Endothelial cell of umbilical vein (primary cell): ENCODE data around the gene C12orf60.

ENCODE experiments used
- EZH2 ChIP-seq: IDR thresholded peaks from 2 replicates; pipeline ENCODE4 v1.6.1; 2012; ENCODE audit warnings: borderline replicate concordance, low read depth, mild to moderate bottlenecking, moderate library complexity, low read length, inconsistent platforms; ENCODE audit not compliant: severe bottlenecking
- MAX ChIP-seq: IDR thresholded peaks from 2 replicates; pipeline ENCODE4 v1.6.1; 2011; ENCODE audit not compliant: insufficient read depth, insufficient read length
- POLR2A ChIP-seq: IDR thresholded peaks from 2 replicates; pipeline ENCODE4 v1.6.1; 2012; ENCODE audit warnings: low read depth, mild to moderate bottlenecking, control low read depth, low read length
- TF ChIP-seq, protein P1 (sequence below), 2 donors: IDR thresholded peaks; 1 replicate in 1 of 2; 2 replicates in 1 of 2; pipeline ENCODE4 v1.5.1; 2011; ENCODE audit warnings: low read length in 2 of 2, mild to moderate bottlenecking in 2 of 2, moderate library complexity in 2 of 2, control low read depth in 1 of 2, inconsistent platforms in 1 of 2, low read depth in 1 of 2; ENCODE audit not compliant: insufficient read depth in 1 of 2; ENCODE audit errors: extremely low read depth in 1 of 2

DNA sequence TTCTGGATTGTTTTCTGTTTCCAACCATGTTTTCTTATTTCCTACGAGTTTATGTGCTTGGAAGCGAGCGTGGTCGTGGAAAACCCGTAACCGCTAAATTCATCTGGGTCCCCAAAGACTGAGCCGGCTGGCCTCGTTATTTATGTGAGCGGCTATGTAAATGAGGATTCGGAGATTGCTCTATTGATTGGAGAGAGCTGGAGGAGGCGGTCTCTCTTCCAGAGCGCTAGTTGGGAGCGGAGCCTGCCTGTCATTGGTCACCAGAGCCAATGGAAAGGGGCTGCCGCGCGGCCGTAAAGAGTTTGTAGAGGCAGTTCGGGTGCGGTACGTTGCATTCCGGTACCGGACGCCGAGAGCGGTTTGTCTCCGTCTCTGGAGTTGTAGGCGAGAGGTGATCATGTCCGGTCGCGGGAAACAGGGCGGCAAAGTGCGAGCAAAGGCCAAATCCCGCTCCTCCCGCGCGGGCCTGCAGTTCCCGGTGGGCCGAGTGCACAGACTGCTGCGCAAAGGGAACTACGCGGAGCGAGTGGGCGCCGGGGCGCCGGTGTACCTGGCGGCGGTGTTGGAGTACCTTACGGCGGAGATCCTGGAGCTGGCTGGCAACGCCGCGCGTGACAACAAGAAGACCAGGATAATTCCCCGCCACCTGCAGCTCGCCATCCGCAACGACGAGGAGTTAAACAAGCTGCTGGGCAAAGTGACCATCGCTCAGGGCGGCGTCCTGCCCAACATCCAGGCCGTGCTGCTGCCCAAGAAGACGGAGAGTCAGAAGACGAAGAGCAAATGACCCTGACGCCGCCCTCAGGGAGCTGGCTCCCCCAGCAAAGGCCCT, 29.2 kb upstream of the C12orf60 start:
- TF ChIP-seq, protein P1, sequence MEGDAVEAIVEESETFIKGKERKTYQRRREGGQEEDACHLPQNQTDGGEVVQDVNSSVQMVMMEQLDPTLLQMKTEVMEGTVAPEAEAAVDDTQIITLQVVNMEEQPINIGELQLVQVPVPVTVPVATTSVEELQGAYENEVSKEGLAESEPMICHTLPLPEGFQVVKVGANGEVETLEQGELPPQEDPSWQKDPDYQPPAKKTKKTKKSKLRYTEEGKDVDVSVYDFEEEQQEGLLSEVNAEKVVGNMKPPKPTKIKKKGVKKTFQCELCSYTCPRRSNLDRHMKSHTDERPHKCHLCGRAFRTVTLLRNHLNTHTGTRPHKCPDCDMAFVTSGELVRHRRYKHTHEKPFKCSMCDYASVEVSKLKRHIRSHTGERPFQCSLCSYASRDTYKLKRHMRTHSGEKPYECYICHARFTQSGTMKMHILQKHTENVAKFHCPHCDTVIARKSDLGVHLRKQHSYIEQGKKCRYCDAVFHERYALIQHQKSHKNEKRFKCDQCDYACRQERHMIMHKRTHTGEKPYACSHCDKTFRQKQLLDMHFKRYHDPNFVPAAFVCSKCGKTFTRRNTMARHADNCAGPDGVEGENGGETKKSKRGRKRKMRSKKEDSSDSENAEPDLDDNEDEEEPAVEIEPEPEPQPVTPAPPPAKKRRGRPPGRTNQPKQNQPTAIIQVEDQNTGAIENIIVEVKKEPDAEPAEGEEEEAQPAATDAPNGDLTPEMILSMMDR (IDR thresholded peaks at IDR 0.05; ENCODE audit: extremely low read depth in 1 of 2, insufficient read depth in 1 of 2, low read depth in 1 of 2, low read length in 2 of 2): no peak
- TF ChIP-seq POLR2A (peak; percentile 79), MAX (no peak), EZH2 (no peak)
